ENCODE data around the gene PDLIM1.

Gene PDLIM1

DNA sequence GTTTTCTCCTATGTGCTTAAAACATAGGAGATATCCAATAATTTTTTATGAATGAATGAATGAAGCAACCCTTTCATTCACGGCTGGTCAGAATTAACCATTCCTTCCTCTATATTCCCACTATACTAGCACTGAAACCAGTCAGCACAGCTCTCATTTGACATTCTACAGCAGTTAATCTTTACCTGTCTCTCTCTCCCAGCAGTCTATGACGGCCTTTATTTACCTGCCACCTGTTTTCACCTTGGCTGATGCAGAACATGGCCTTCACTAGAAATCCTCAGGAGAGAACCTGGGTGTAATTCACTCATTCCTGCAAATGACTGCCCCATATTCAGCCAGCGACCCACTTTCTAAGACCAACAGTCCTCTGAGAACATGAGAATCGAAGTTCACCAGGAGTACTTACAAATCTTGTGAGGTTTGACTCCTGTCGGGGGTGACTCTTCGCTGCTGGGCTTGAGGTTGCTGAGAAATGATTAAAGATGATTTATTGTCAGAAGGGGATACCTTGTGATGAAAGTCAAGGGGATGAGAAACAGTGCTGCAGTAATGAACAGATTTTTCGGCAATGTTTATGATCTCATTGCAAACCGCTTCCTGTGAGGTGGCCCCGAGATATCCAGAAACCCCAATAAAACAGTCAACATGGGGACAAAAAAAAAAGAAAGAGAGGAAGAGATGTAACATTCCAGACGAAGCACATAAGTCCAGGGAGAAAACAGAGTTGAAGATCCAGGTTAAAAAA, 30.9 kb upstream of the PDLIM1 start:
- ATAC-seq: no peak
- no peak for TF ChIP-seq ZNF565 (CRISPR knock-in tag; conservative IDR thresholded peaks at IDR 0.05; ENCODE audit: low read depth)
- no peak for TF ChIP-seq ISL1 (CRISPR knock-in tag; IDR thresholded peaks at IDR 0.05)
- TF ChIP-seq TCF4 (CRISPR knock-in tag; IDR thresholded peaks at IDR 0.05; ENCODE audit: borderline replicate concordance): no peak
- no peak for TF ChIP-seq ZFP30 (CRISPR knock-in tag; IDR thresholded peaks at IDR 0.05)
- no peak for TF ChIP-seq ZFP3 (CRISPR knock-in tag; IDR thresholded peaks at IDR 0.05)
- TF ChIP-seq CSDC2 (CRISPR knock-in tag; IDR thresholded peaks at IDR 0.05): no peak
- TF ChIP-seq BACH2 (CRISPR knock-in tag; IDR thresholded peaks at IDR 0.05; ENCODE audit: borderline replicate concordance): no peak
- TF ChIP-seq, protein P1, sequence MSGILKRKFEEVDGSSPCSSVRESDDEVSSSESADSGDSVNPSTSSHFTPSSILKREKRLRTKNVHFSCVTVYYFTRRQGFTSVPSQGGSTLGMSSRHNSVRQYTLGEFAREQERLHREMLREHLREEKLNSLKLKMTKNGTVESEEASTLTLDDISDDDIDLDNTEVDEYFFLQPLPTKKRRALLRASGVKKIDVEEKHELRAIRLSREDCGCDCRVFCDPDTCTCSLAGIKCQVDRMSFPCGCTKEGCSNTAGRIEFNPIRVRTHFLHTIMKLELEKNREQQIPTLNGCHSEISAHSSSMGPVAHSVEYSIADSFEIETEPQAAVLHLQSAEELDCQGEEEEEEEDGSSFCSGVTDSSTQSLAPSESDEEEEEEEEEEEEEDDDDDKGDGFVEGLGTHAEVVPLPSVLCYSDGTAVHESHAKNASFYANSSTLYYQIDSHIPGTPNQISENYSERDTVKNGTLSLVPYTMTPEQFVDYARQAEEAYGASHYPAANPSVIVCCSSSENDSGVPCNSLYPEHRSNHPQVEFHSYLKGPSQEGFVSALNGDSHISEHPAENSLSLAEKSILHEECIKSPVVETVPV (CRISPR knock-in tag; IDR thresholded peaks at IDR 0.05): no peak
- TF ChIP-seq, protein P2, sequence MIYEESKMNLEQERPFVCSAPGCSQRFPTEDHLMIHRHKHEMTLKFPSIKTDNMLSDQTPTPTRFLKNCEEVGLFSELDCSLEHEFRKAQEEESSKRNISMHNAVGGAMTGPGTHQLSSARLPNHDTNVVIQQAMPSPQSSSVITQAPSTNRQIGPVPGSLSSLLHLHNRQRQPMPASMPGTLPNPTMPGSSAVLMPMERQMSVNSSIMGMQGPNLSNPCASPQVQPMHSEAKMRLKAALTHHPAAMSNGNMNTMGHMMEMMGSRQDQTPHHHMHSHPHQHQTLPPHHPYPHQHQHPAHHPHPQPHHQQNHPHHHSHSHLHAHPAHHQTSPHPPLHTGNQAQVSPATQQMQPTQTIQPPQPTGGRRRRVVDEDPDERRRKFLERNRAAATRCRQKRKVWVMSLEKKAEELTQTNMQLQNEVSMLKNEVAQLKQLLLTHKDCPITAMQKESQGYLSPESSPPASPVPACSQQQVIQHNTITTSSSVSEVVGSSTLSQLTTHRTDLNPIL (CRISPR knock-in tag; IDR thresholded peaks at IDR 0.05; ENCODE audit: low read depth): no peak
- TF ChIP-seq TOX (CRISPR knock-in tag; IDR thresholded peaks at IDR 0.05; ENCODE audit: borderline replicate concordance): no peak
- TF ChIP-seq SNAI2 (CRISPR knock-in tag; IDR thresholded peaks at IDR 0.05): no peak
- TF ChIP-seq RARB (CRISPR knock-in tag; IDR thresholded peaks at IDR 0.05): no peak
- TF ChIP-seq OSR1 (CRISPR knock-in tag; IDR thresholded peaks at IDR 0.05): no peak
- TF ChIP-seq ZNF70 (CRISPR knock-in tag; IDR thresholded peaks at IDR 0.05): no peak

GRCh38 chr10:95319239-95319638, 28.4 kb upstream of the PDLIM1 start:
- peak; percentile 55; the same call in 1 of the 3 replicates for ATAC-seq
- TF ChIP-seq ZFP3 (CRISPR knock-in tag; IDR thresholded peaks at IDR 0.05) (no peak), PPARA (CRISPR knock-in tag; IDR thresholded peaks at IDR 0.05; ENCODE audit: borderline replicate concordance) (no peak), GLIS3 (CRISPR knock-in tag; IDR thresholded peaks at IDR 0.05) (no peak), ARNTL (CRISPR knock-in tag; IDR thresholded peaks at IDR 0.05; ENCODE audit: borderline replicate concordance, low read depth) (no peak), SNAI2 (CRISPR knock-in tag; IDR thresholded peaks at IDR 0.05) (no peak), CSDC2 (CRISPR knock-in tag; IDR thresholded peaks at IDR 0.05) (no peak), OSR1 (CRISPR knock-in tag; IDR thresholded peaks at IDR 0.05) (no peak), ZC3H10 (CRISPR knock-in tag; IDR thresholded peaks at IDR 0.05) (no peak), ZFP30 (CRISPR knock-in tag; IDR thresholded peaks at IDR 0.05) (no peak), TCF4 (CRISPR knock-in tag; IDR thresholded peaks at IDR 0.05; ENCODE audit: borderline replicate concordance) (no peak), ZNF8 (CRISPR knock-in tag; IDR thresholded peaks at IDR 0.05) (no peak)
- TF ChIP-seq, protein P3, sequence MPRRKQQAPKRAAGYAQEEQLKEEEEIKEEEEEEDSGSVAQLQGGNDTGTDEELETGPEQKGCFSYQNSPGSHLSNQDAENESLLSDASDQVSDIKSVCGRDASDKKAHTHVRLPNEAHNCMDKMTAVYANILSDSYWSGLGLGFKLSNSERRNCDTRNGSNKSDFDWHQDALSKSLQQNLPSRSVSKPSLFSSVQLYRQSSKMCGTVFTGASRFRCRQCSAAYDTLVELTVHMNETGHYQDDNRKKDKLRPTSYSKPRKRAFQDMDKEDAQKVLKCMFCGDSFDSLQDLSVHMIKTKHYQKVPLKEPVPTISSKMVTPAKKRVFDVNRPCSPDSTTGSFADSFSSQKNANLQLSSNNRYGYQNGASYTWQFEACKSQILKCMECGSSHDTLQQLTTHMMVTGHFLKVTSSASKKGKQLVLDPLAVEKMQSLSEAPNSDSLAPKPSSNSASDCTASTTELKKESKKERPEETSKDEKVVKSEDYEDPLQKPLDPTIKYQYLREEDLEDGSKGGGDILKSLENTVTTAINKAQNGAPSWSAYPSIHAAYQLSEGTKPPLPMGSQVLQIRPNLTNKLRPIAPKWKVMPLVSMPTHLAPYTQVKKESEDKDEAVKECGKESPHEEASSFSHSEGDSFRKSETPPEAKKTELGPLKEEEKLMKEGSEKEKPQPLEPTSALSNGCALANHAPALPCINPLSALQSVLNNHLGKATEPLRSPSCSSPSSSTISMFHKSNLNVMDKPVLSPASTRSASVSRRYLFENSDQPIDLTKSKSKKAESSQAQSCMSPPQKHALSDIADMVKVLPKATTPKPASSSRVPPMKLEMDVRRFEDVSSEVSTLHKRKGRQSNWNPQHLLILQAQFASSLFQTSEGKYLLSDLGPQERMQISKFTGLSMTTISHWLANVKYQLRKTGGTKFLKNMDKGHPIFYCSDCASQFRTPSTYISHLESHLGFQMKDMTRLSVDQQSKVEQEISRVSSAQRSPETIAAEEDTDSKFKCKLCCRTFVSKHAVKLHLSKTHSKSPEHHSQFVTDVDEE (CRISPR knock-in tag; IDR thresholded peaks at IDR 0.05): no peak

GRCh38 chr10:95315509-95315908, 24.7 kb upstream of the PDLIM1 start:
- no peak; the same call in 2 of the 3 replicates for ATAC-seq
- TF ChIP-seq ZNF70 (CRISPR knock-in tag; IDR thresholded peaks at IDR 0.05) (no peak), TCF4 (CRISPR knock-in tag; IDR thresholded peaks at IDR 0.05; ENCODE audit: borderline replicate concordance) (peak; percentile 36; the same call in 1 of the 2 replicates), ARNTL (CRISPR knock-in tag; IDR thresholded peaks at IDR 0.05; ENCODE audit: borderline replicate concordance, low read depth) (no peak)

- TF ChIP-seq BACH2 (CRISPR knock-in tag; IDR thresholded peaks at IDR 0.05; ENCODE audit: borderline replicate concordance) (no peak), ZNF70 (CRISPR knock-in tag; IDR thresholded peaks at IDR 0.05) (peak; percentile 79)
- TF ChIP-seq, protein P4, sequence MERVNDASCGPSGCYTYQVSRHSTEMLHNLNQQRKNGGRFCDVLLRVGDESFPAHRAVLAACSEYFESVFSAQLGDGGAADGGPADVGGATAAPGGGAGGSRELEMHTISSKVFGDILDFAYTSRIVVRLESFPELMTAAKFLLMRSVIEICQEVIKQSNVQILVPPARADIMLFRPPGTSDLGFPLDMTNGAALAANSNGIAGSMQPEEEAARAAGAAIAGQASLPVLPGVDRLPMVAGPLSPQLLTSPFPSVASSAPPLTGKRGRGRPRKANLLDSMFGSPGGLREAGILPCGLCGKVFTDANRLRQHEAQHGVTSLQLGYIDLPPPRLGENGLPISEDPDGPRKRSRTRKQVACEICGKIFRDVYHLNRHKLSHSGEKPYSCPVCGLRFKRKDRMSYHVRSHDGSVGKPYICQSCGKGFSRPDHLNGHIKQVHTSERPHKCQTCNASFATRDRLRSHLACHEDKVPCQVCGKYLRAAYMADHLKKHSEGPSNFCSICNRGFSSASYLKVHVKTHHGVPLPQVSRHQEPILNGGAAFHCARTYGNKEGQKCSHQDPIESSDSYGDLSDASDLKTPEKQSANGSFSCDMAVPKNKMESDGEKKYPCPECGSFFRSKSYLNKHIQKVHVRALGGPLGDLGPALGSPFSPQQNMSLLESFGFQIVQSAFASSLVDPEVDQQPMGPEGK (CRISPR knock-in tag; IDR thresholded peaks at IDR 0.05; ENCODE audit: borderline replicate concordance): no peak
Measured at GRCh38 chr10:95314192-95314918, 23.6 kb upstream of the PDLIM1 start.

More at GRCh38 chr10:95314192-95314918, 23.6 kb upstream of the PDLIM1 start:
- ATAC-seq: no peak
